Pancreas (tissue), 10 donors: Measurements from ENCODE around the gene ADCY5. TPM values are rescaled to one million over a fixed set of nuclear protein-coding genes. Genes with fewer than 3 reads are reported as not detected.
"Not testable (repeated sequence)": the region's sequence is repeated elsewhere in the genome, so short reads cannot be mapped to it uniquely, and the experiment has no call there.

Experiments
- ATAC-seq, 4 donors: fragments of 200-7000 bp; cut with Tn5 transposase; one replicate each; pipeline versions ENCODE4 v1.8.0 to v1.9.1; 2020; ENCODE audit warnings: mild to moderate bottlenecking in 4 of 4, moderate library complexity in 4 of 4
- DNase-seq, 6 donors: peaks; one replicate each; pipeline ENCODE4 v3.0.0-alpha.2; 2020
- FAIRE-seq: peaks from 2 replicates; lab custom pipeline; 2012; peaks lifted over from hg19 to GRCh38; lab: Jason Lieb, UNC
- H3K27ac ChIP-seq, 4 donors: fragments of 200-600 bp; sonication (generic); 1 replicate in 3 of 4; 2 replicates in 1 of 4; pipeline versions ENCODE4 v1.5.0 to v1.8.0; 2020
- H3K27me3 ChIP-seq, 4 donors: fragments of 200-600 bp; one replicate each; pipeline ENCODE4 v1.8.0; 2021
- H3K36me3 ChIP-seq, 3 donors: fragments of 200-600 bp; sonication (generic) in 1 of 3; one replicate each; pipeline versions ENCODE4 v1.5.0 to v1.8.0; 2020 to 2021
- H3K4me1 ChIP-seq, 3 donors: fragments of 200-600 bp; one replicate each; pipeline ENCODE4 v1.8.0; 2021
- H3K4me3 ChIP-seq, 4 donors: fragments of 200-600 bp; sonication (generic) in 2 of 4; one replicate each; pipeline versions ENCODE4 v1.5.0 to v1.8.0; 2020 to 2021
- H3K9me3 ChIP-seq, 4 donors: fragments of 200-600 bp; one replicate each; pipeline ENCODE4 v1.8.0; 2021
- WGBS, 2 donors: extraction: QIAGEN DNeasy Blood & Tissue Kit; methylation state at CpG; one replicate each; pipeline ENCODE4 v1.1.7; 2013; 5-methylcytosine and 5-hydroxymethylcytosine counted together
- intact Hi-C, 3 donors: fragments of 100-400 bp; cut with DNase I; formaldehyde crosslinking; loops; one replicate each; pipeline versions ENCODE4 v1.11.1 to v1.14.2; 2022
- polyA plus RNA-seq, 2 donors: library from polyadenylated mRNA; stranded (reverse); fragments of 200-250 nt; gene quantifications; one replicate each; pipeline ENCODE4 v1.2.3, GENCODE V29; 2013
- total RNA-seq, 6 donors: library from RNA; stranded (reverse); fragmentation: NEBNext Ultra II Directional in 4 of 6; extraction: Animal tissue kit (Norgen Biotek cat#: 25700) in 4 of 6; gene quantifications; one replicate each; pipeline versions ENCODE4 v1.2.1 to v1.2.4, GENCODE V29; 2021 to 2023
- TF ChIP-seq, protein P1 (sequence below), 4 donors: fragments of 200-600 bp; sonication (generic) in 3 of 4; IDR thresholded peaks; one replicate each; pipeline versions ENCODE4 v1.5.0 to v1.8.0; 2021; ENCODE audit warnings: antibody characterized with exemption in 4 of 4
- donor health status: healthy with polysubstance abuse.
- donor health status: DM: no; HTN: no; CAD: no; lungs with moderate emphysema.
- donor health status: DM: no; HTN: no; CAD: no.
- donor health status: control.
- donor health status: control.
- donor health status: Bipolar disorder and iron deficiency.
- donor health status: DM: yes; HTN: yes; CAD: no.
- donor health status: DM: no; HTN: no; CAD: no.
- donor health status: DM: no; HTN: no; CAD: no.
- donor health status: DM: yes; HTN: yes; CAD: no.

Gene ADCY5
- total and polyA plus RNA-seq, 8 donors = 6.0 to 13.4 (median 9.6) TPM

DNA sequence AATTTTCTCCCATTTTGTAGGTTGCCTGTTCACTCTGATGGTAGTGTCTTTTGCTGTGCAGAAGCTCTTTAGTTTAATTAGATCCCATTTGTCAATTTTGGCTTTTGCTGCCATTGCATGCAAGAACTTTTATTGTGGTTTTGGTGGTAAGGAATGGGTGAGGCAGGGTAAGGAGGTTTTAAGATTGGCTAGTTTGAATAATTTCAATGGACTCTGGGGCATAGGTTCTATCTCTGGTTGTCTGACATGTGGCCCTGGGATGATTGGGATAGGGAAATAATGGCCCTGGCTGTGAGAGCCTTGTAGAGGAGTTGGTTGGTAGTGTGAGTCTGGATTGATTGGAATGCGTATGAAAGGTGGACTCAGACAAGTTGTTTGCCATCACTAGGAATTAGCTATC lies 209.1 kb downstream of the ADCY5 start:
- 96 to 100% methylated on average over 1 of the region's 1 CpG for WGBS, 2 donors
- no peak for FAIRE-seq

DNA sequence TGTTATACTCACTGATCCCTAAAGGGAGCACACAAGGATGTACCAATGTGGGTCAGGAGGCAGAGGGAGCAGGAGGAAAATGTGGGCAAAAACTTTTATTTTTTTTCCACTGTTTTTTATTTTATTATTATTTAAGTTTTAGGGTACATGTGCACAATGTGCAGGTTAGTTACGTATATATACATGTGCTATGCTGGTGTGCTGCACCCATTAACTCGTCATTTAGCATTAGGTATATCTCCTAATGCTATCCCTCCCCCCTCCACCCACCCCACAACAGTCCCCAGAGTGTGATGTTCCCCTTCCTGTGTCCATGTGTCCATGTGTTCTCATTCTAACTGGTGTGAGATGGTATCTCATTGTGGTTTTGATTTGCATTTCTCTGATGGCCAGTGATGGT lies 209.7 kb downstream of the ADCY5 start:
- H3K27me3 ChIP-seq, H3K36me3 ChIP-seq, ATAC-seq, FAIRE-seq, H3K4me3 ChIP-seq, H3K27ac ChIP-seq, H3K9me3 ChIP-seq, H3K4me1 ChIP-seq, intact Hi-C loops, DNase-seq: not testable (repeated sequence)
- 90 to 91% methylated on average over 2 of the region's 2 CpGs for WGBS, 2 donors

More for the DNA sequence above, 209.1 kb downstream of the ADCY5 start:
- no peak overlapping the region for H3K4me3 ChIP-seq
- no peaks in the 10 kb centered on the region for H3K36me3 ChIP-seq
- ATAC-seq (no peak), DNase-seq (no peak)
- intact Hi-C loops = no loop called here
- no peaks in the 10 kb centered on the region for H3K27me3 ChIP-seq
- H3K27ac ChIP-seq = no peak overlapping the region
- TF ChIP-seq, protein P1, sequence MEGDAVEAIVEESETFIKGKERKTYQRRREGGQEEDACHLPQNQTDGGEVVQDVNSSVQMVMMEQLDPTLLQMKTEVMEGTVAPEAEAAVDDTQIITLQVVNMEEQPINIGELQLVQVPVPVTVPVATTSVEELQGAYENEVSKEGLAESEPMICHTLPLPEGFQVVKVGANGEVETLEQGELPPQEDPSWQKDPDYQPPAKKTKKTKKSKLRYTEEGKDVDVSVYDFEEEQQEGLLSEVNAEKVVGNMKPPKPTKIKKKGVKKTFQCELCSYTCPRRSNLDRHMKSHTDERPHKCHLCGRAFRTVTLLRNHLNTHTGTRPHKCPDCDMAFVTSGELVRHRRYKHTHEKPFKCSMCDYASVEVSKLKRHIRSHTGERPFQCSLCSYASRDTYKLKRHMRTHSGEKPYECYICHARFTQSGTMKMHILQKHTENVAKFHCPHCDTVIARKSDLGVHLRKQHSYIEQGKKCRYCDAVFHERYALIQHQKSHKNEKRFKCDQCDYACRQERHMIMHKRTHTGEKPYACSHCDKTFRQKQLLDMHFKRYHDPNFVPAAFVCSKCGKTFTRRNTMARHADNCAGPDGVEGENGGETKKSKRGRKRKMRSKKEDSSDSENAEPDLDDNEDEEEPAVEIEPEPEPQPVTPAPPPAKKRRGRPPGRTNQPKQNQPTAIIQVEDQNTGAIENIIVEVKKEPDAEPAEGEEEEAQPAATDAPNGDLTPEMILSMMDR (IDR thresholded peaks at IDR 0.05) = no peak
- H3K4me1 ChIP-seq = peaks cover 0 to 6% (median 0%) of the 10 kb centered on the region in 3 donors
- H3K9me3 ChIP-seq = no peaks in the 10 kb centered on the region

DNA sequence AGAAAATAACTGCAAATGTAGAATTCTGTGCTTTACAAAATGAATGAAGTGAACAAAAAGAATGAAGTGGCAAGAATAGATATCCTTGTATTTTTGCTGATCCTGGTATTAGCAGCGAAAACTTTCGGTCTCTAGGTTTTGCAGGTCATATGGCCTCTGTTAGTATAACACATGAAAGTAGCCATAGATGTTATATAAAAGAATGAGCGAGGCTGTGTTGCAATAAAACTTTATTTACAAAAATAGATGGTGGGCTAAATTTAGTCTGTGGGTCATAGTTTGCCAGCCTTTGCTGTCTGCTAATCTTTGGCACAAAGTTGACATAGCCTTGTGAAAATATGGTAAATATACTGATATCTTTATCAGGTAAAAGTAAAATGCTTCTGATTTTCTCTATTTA lies 212.0 kb downstream of the ADCY5 start:
- Histone ChIP-seq H3K4me3 (no peak overlapping the region), H3K27ac (no peak overlapping the region), H3K4me1 (no peaks in the 10 kb centered on the region), H3K27me3 (no peaks in the 10 kb centered on the region), H3K9me3 (no peaks in the 10 kb centered on the region), H3K36me3 (no peaks in the 10 kb centered on the region)
- intact Hi-C loops = no loop called here
- ATAC-seq = no peak
- WGBS, 2 donors = 90 to 94% methylated on average over 3 of the region's 3 CpGs
- FAIRE-seq = no peak
- DNase-seq = no peak
- TF ChIP-seq, protein P1 (IDR thresholded peaks at IDR 0.05) = no peak

Other genes starting within 250 kb of the ADCY5 start
- 10 to 100 TPM in 1 of 6 donors, 1 to 10 TPM in 5; 5.2 to 11.3 (median 7.2) TPM for gene SEC22A, start 247.1 kb downstream of the ADCY5 start, total RNA-seq
- gene SEC22A, start 247.1 kb downstream of the ADCY5 start, polyA plus RNA-seq = 10 to 100 TPM in 1 of 2 donors, 1 to 10 TPM in 1; 3.3 to 12.5 TPM
- gene HACD2, start 136.0 kb upstream of the ADCY5 start, total RNA-seq = 10 to 100 TPM in 5 of 6 donors, 1 to 10 TPM in 1; 9.0 to 22.2 (median 13.7) TPM
- 1 to 10 TPM; 4.4 to 9.5 TPM for gene HACD2, start 136.0 kb upstream of the ADCY5 start, polyA plus RNA-seq